ENCODE results near the gene DTWD1. TPM values are rescaled to one million over a fixed set of nuclear protein-coding genes. Genes with fewer than 3 reads are reported as not detected.
"Not testable (repeated sequence)": the region's sequence is repeated elsewhere in the genome, so short reads cannot be mapped to it uniquely, and the experiment has no call there.

The DTWD1 gene
- total RNA-seq, 2 experiments from 2014 or later = 16.1 to 18.0 TPM

DNA sequence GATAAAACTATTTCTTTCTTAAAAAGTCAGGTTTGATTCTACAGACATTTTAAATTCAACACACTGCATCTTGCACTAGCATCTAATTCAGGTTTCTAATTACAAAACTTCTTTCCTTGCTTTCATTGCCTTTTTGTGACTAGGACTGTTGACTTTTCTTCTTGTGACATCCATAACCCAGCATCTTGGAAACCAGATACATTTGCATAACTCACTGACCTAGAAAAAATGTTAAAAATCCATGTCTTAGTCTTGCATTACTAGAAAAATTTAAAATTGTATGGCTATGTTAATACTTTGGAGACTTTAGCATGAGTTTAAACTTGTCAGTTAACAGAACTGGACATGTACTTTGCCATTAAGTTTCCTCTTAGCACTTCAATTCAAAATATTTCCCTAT, 72.7 kb downstream of the DTWD1 start:
- H3K36me3 Mint-ChIP-seq (ENCODE audit: low read depth) = no peaks in the 10 kb centered on the region
- DNase-seq = no peak
- POLR2A ChIA-PET = no interaction called here
- CTCF ChIA-PET = no interaction called here
- H3K9me3 Mint-ChIP-seq (ENCODE audit: insufficient read depth) = no peaks in the 10 kb centered on the region
- H3K4me3 Mint-ChIP-seq = no peak overlapping the region
- H3K4me1 Mint-ChIP-seq (ENCODE audit: low read depth) = no peaks in the 10 kb centered on the region
- ATAC-seq = no peak
- no peak overlapping the region for H3K27ac Mint-ChIP-seq
- H3K27me3 Mint-ChIP-seq (ENCODE audit: low read depth) = peaks cover 9% of the 10 kb centered on the region

DNA sequence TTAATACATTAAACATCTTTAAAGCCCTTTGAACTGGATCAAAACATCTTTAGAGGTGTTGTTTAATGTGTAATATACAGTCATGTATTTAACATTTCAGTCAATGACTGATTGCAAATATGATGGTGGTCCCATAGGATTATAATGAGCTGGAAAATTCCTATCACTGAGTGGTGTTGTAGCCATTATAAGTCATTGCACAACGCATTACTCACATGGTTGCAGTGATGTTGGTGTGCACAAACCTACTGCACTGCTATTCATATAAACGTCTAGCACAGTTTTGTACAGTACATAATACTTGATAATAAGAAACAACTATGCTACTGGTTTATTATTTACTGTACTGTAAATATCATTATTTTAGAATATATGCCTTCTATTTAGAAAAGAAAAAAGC, 75.6 kb downstream of the DTWD1 start:
- DNase-seq (no peak), ATAC-seq (no peak)
- no peak overlapping the region for H3K27ac Mint-ChIP-seq
- POLR2A ChIA-PET = no interaction called here
- H3K36me3 Mint-ChIP-seq (ENCODE audit: low read depth) = no peaks in the 10 kb centered on the region
- no peaks in the 10 kb centered on the region for H3K4me1 Mint-ChIP-seq (ENCODE audit: low read depth)
- H3K4me3 Mint-ChIP-seq = no peak overlapping the region
- CTCF ChIA-PET = no interaction called here
- H3K27me3 Mint-ChIP-seq (ENCODE audit: low read depth) = peaks cover 9% of the 10 kb centered on the region
- no peaks in the 10 kb centered on the region for H3K9me3 Mint-ChIP-seq (ENCODE audit: insufficient read depth)

DNA sequence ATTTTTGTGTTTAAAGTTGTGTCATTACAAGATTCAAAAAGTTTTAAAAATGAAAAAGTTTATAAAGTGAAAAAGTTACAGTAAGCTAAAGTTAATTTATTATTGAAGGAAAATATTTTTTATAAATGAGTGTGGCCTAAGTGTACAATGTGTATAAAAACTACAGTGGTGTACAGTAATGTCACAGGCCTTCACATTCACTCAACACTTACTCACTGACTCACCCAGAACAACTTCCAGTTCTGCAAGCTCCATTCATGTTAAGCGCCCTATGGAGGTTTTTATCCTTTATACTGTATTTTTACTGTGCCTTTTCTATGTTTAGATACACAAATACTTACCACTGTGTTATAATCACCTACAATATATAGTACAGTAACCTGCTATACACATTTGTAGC, 76.3 kb downstream of the DTWD1 start:
- Mint-ChIP-seq H3K36me3 (ENCODE audit: low read depth) (no peaks in the 10 kb centered on the region), H3K27me3 (ENCODE audit: low read depth) (peaks cover 9% of the 10 kb centered on the region)

DNA sequence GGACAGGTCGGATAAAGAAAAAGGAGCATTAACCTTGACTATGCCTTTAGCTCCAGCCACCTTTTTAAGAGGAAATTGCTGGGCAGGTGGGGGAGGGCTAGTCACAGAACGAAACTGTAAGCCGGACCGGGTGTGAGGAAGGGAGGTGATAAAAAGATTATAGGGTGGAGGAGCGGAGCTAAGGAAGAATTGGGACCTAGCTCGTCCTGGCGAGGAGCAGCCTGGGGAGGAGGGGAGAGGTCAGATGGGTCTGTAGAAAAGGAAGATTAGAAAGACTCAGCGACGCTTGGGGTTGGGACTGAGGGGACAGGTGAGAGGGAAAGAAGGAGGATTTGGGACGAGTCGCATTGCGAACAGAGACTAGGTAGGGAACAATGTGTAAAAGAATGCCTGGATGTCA, 82.1 kb downstream of the DTWD1 start:
- H3K4me1 Mint-ChIP-seq (ENCODE audit: low read depth); H3K9me3 Mint-ChIP-seq (ENCODE audit: insufficient read depth); H3K36me3 Mint-ChIP-seq (ENCODE audit: low read depth); H3K27ac Mint-ChIP-seq; DNase-seq; POLR2A ChIA-PET; CTCF ChIA-PET; ATAC-seq; H3K27me3 Mint-ChIP-seq (ENCODE audit: low read depth); H3K4me3 Mint-ChIP-seq: not testable (repeated sequence)

More for the DNA sequence above, 76.3 kb downstream of the DTWD1 start:
- POLR2A ChIA-PET = no interaction called here
- CTCF ChIA-PET = no interaction called here
- Mint-ChIP-seq H3K9me3 (ENCODE audit: insufficient read depth) (no peaks in the 10 kb centered on the region), H3K4me1 (ENCODE audit: low read depth) (no peaks in the 10 kb centered on the region), H3K27ac (no peak overlapping the region), H3K4me3 (no peak overlapping the region)
- DNase-seq (no peak), ATAC-seq (no peak)

Other genes starting within 250 kb of the DTWD1 start
- gene FGF7, start 197.8 kb upstream of the DTWD1 start, total RNA-seq = under 1 TPM in 1 of 2 experiments, not detected in 1; 0.11 TPM
- gene FAM227B, start 230 bp upstream of the DTWD1 start, total RNA-seq = 1 to 10 TPM; 3.2 to 3.7 TPM